ENCODE measurements around the gene GINS1.

The GINS1 gene

GRCh38 chr20:25407311-25408169 is at the start of gene GINS1:
GINS1 (plus strand) TSS chr20:25407673; CDS start chr20:25407821, 148 bp downstream.
- TF ChIP-seq CTCF (IDR thresholded peaks at IDR 0.05; ENCODE audit: insufficient read depth, missing control alignments): no peak
- DNase-seq (ENCODE audit: insufficient read length, low spot score) (peak; percentile 73), FAIRE-seq (no peak)

GRCh38 chr20:25360631-25361286 is 46.7 kb upstream of the GINS1 start:
- TF ChIP-seq CTCF (IDR thresholded peaks at IDR 0.05; ENCODE audit: insufficient read depth, missing control alignments): no peak
- DNase-seq (ENCODE audit: insufficient read length, low spot score): no peak
- no peak for FAIRE-seq

GRCh38 chr20:25361287-25361683 is 46.2 kb upstream of the GINS1 start:
- no peak for DNase-seq (ENCODE audit: insufficient read length, low spot score)
- FAIRE-seq: no peak
- TF ChIP-seq CTCF (IDR thresholded peaks at IDR 0.05; ENCODE audit: insufficient read depth, missing control alignments): no peak

GRCh38 chr20:25364180-25364788 is 43.2 kb upstream of the GINS1 start:
- DNase-seq (ENCODE audit: insufficient read length, low spot score) (no peak), FAIRE-seq (no peak)
- no peak for TF ChIP-seq CTCF (IDR thresholded peaks at IDR 0.05; ENCODE audit: insufficient read depth, missing control alignments)

GRCh38 chr20:25364879-25365699 is 42.4 kb upstream of the GINS1 start:
- DNase-seq (ENCODE audit: insufficient read length, low spot score) (no peak), FAIRE-seq (no peak)
- TF ChIP-seq CTCF (IDR thresholded peaks at IDR 0.05; ENCODE audit: insufficient read depth, missing control alignments): no peak

GRCh38 chr20:25368526-25368925 is 38.9 kb upstream of the GINS1 start:
- DNase-seq (ENCODE audit: insufficient read length, low spot score): no peak
- FAIRE-seq: no peak
- no peak for TF ChIP-seq CTCF (IDR thresholded peaks at IDR 0.05; ENCODE audit: insufficient read depth, missing control alignments)

Data from D721Med (cell line).